RKO (cell line): Measurements from ENCODE around the gene MRGPRX3.

Experiments
- DNase-seq: peaks from one replicate; pipeline ENCODE4 v3.0.0-alpha.2; 2016; ENCODE audit warnings: low spot score

The MRGPRX3 gene

DNA sequence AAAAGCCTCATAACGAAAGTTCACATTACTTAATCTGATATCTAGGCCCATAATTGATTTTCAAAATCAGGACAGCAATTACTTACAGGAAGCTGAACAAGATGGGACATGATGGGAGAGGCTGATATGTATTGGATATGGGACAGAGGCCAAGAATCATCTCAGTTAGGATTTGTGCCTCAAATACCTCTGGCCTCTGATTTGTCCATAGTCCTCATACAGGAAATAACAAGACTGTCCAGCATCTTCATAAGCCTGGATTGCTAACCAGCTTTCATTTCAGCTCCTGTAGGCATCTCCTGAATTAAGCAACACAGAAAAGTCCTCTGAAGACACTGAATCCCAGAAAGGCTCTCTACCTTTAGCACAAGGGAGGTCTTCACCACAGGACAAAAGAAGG is 36.0 kb downstream of the MRGPRX3 start:
- DNase-seq = no peak

DNA sequence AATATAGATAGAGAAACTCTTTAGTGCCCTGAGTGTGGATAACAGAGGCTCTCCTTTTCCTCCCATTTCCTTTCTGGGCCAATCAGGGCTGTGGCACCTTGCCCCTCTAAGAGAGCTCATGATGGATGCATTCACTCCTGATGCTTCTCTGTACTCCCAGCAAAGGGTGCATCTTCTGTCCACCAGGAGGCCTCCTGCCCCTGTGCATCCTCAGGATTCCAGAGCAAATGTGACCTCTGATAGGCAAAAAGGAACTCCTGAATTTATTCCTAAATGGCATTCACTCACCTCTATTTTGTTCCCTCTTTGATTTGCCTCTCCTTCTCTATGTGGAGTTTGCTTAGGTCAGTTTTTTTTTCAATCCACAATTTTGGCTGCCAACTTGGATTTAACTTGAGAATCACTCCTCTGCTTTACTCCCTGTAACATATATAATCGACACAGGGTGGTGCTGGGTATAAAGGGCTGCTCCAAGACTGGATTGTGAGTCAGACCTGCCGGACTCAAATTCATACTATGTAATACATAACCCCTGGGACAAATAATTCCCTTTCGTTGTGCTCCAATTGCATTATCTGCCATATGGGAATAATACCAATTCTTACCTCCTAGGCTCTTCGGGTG is 39.1 kb downstream of the MRGPRX3 start:
- DNase-seq = peak; percentile 53

DNA sequence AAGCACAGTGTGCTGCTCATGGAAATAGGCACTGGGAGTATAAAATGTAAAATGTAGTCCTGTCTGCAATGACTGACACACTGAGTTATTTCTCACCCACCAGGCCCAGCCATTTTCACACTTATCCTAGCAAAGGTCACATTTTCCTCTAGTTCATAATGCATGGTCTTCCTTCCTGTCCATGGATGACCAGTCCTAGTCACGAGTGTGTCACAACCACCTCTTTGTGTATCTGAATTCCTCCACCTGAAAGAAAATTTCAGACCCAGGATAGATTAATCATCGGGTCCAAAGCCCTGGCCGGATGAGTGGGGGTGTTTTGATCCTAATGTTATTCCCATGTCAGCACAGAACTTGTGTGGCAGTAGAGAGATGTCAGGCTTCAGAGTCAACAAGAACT is 40.3 kb downstream of the MRGPRX3 start, which contains the start of gene MRGPRX4:
TSS of gene MRGPRX4 (plus strand) at position 172 of the 400 bp plus-strand sequence. CDS start 420 bp downstream, outside the sequence.
- DNase-seq = no peak

GRCh38 chr11:18173225-18173866 is 41.0 kb downstream of the MRGPRX3 start:
- DNase-seq = no peak
